Left renal cortex interstitium (tissue), 4 donors: Measurements from ENCODE around the gene RBP2. TPM values are rescaled to one million over a fixed set of nuclear protein-coding genes. Genes with fewer than 3 reads are reported as not detected.

ENCODE experiments used
- DNase-seq, 4 donors: peaks; one replicate each; pipeline ENCODE4 v3.0.0-alpha.2; 2013; ENCODE audit warnings: low read depth in 4 of 4, low spot score in 2 of 4, missing footprints in 1 of 4
- polyA plus RNA-seq, 4 donors: library from polyadenylated mRNA; unstranded; fragments of 120-200 nt; gene quantifications; one replicate each; pipeline ENCODE4 v1.2.1, GENCODE V29; 2013; ENCODE audit not compliant: insufficient read length in 4 of 4

Gene RBP2
- polyA plus RNA-seq = under 1 TPM; 0.25 to 0.59 (median 0.48) TPM

GRCh38 chr3:139476348-139476747 lies at the start of gene RBP2:
Gene RBP2 (minus strand): TSS chr3:139476516. CDS start chr3:139476459, 57 bp downstream.
- no peak for DNase-seq

DNA sequence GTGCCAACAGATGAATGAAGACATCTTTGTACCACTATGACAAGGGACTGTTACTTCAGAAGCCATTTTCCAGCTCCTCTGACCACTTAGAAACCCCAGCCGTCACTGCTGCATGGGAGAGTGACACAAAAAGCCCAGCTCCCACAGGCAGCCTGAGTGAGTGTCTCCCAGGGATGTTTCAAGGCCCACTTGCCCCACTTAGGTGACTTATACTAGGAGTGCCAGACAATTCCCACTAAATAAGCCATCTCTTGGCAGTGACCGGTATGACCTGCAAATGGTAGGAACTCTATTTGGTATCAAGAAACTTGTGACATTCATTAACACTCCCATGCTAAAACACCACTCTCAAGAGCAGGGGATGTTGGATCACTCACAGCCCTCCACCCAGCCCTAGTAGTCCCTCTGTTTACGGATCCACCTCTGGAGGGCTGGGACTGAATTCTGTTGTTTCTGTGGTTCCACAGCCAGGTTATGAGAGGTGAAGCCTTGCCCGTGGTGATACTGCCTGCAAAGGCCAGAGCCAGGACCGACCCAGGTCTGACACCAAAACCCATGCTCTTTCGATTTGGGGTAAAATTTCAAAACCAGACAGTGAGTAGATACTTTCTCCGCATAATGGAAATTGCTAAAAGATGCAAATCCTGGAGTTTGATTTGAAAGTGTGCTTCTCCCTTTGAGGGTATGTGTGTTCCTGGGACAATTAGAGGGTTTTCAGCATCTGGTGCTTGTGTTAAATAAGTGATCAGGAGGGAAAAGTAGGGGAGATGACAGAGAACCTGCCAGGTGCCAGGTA lies 48.7 kb upstream of the RBP2 start:
- no peak for DNase-seq

GRCh38 chr3:139523718-139524117 lies 47.4 kb upstream of the RBP2 start:
- DNase-seq = no peak

DNA sequence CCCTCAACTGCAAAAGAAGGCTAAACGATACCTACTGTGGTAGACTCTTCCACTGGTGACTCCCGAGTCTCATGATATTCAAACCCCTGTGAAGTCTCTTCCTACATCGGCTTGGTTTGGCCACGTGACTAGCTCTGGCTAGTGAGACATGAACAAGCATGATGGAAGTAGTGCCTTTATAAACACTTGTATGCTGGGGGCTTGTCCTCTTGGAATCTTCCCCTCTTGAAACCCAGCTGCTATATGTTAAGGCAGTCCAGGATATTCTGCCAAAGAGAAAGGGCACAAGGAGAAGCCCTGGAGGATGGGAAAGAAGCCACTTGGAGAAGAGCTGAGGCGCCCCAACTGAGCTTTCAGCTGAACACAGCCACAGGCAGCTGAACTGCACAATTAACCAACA lies 46.9 kb upstream of the RBP2 start:
- no peak for DNase-seq

DNA sequence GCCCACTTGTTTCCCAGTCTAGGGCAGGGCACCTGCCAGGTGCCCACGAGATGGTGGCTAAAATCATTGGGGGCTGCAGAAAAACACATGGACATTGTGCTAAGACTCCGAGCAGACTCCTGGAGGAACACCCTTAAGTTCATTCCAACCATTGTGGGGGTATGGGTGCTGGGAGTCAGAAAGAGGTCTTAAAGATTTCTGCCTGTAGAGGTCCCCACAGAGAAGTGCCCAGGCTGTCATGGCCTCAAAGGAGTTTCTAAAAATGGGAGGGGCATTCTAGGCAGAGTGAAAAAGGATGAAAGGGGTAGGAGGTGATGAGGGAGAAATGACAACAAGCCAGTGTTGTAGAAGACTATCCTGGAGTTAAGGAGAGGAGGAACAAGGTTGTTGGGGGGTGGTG lies 46.1 kb upstream of the RBP2 start:
- no peak for DNase-seq

- DNase-seq = no peak
These were observed 45.5 kb upstream of the RBP2 start for GRCh38 chr3:139521816-139522215.

GRCh38 chr3:139521144-139521543 lies 44.8 kb upstream of the RBP2 start:
- DNase-seq = no peak

- no peak for DNase-seq
These were observed 43.9 kb upstream of the RBP2 start for GRCh38 chr3:139519998-139520737.

- DNase-seq = no peak
These were observed 42.9 kb upstream of the RBP2 start for GRCh38 chr3:139518926-139519842.

- no peak for DNase-seq
These were observed 42.0 kb upstream of the RBP2 start for GRCh38 chr3:139518306-139518705.

- no peak for DNase-seq
These were observed 41.2 kb upstream of the RBP2 start for GRCh38 chr3:139517321-139518065.

- no peak for DNase-seq
These were observed 38.4 kb upstream of the RBP2 start for GRCh38 chr3:139514741-139515140.

- DNase-seq = no peak
These were observed 33.3 kb upstream of the RBP2 start for GRCh38 chr3:139509631-139510030.

- DNase-seq = no peak
These were observed 30.4 kb upstream of the RBP2 start for GRCh38 chr3:139506766-139507165.

DNA sequence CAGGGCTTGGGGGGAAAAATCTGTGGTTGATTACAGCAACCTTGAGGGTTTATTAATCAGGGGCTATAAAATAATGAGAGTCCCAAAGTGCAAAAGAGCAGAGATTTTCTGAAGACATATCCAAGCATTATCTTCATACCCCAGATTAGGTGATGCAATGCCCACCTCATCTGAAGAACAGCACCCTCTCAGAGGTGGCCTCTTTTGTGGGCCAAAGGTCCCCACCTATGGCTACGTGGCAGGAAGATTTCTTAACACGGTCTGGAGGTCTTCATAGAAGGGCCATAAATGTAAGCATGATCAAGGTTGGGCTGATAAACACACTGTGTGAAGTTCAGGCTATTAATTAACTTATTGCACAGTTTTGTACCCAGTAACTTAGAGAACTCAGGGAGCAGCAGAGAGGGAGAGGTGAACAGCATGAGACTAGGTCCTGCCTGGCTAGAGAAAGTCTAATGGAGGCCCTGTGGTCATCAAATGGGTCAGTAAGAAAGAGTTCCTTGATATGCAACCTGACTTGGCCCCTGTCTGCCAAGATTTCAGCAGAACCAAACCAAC lies 29.6 kb upstream of the RBP2 start:
- no peak for DNase-seq

DNA sequence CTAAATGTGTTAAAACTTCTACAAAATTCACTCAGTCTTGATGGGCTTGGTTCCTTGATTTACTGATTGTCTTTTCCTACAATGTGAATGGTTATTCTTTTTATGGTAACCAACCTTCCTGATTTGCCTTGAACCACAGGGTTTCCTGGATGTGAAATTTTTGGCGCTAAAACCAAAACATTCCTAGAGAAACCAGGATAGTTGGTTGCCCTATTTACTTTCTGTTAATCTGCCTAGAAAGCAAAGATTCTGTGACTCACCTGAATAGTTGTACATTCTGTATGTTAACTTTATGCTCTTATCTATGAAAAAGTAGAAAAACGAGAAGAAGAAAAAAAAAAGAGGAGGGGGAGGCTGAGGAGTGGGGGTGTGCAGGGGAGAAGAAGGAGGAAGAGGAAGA lies 23.2 kb upstream of the RBP2 start:
- DNase-seq = no peak

GRCh38 chr3:139493826-139494385 lies 17.6 kb upstream of the RBP2 start:
- DNase-seq = no peak

GRCh38 chr3:139491966-139492365 lies 15.7 kb upstream of the RBP2 start:
- DNase-seq = no peak

GRCh38 chr3:139491027-139491700 lies 14.8 kb upstream of the RBP2 start:
- no peak for DNase-seq
